Liver (tissue), 9 donors: ENCODE measurements around the gene PADI6. TPM values are rescaled to one million over a fixed set of nuclear protein-coding genes. Genes with fewer than 3 reads are reported as not detected.

ENCODE experiments used
- DNase-seq: peaks from one replicate; pipeline ENCODE4 v3.0.0-alpha.2; 2017; ENCODE audit warnings: low spot score
- H3K27ac ChIP-seq, 2 donors: one replicate each; pipeline ENCODE4 v1.7.0; 2013; ENCODE audit warnings: inconsistent platforms in 2 of 2, low read length in 2 of 2, control low read depth in 1 of 2, low read depth in 1 of 2, mild to moderate bottlenecking in 1 of 2
- H3K27me3 ChIP-seq, 4 donors: one replicate each; pipeline versions ENCODE4 v1.6.1 to v1.7.0; 2013; ENCODE audit warnings: low read length in 3 of 4, inconsistent platforms in 1 of 4, mild to moderate bottlenecking in 1 of 4, moderate library complexity in 1 of 4; ENCODE audit not compliant: control insufficient read depth in 4 of 4, insufficient read depth in 4 of 4
- H3K36me3 ChIP-seq, 4 donors: one replicate each; pipeline versions ENCODE4 v1.6.1 to v1.7.0; 2013; ENCODE audit warnings: low read length in 3 of 4, mild to moderate bottlenecking in 3 of 4, low read depth in 1 of 4, moderate library complexity in 1 of 4; ENCODE audit not compliant: control insufficient read depth in 4 of 4, insufficient read depth in 3 of 4
- H3K4me1 ChIP-seq, 4 donors: one replicate each; pipeline versions ENCODE4 v1.6.1 to v1.7.0; 2013; ENCODE audit warnings: low read length in 3 of 4, mild to moderate bottlenecking in 3 of 4, moderate library complexity in 1 of 4; ENCODE audit not compliant: control insufficient read depth in 4 of 4, insufficient read depth in 4 of 4
- H3K4me3 ChIP-seq, 3 donors: one replicate each; pipeline versions ENCODE4 v1.6.1 to v1.7.0; 2013; ENCODE audit warnings: low read length in 3 of 3, control low read depth in 1 of 3, low read depth in 1 of 3, mild to moderate bottlenecking in 1 of 3
- H3K9ac ChIP-seq, 2 donors: one replicate each; pipeline ENCODE4 v1.7.0; 2013; ENCODE audit warnings: low read length in 2 of 2, mild to moderate bottlenecking in 2 of 2, moderate library complexity in 2 of 2, control low read depth in 1 of 2, low read depth in 1 of 2
- H3K9me3 ChIP-seq, 4 donors: one replicate each; pipeline versions ENCODE4 v1.6.1 to v1.7.0; 2013; ENCODE audit warnings: low read length in 3 of 4; ENCODE audit not compliant: control insufficient read depth in 4 of 4
- EGR1 ChIP-seq, 2 donors: IDR thresholded peaks; 2 replicates each; pipeline ENCODE4 v1.6.1; 2016 to 2018; ENCODE audit warnings: antibody characterized with exemption in 2 of 2, low read depth in 2 of 2
- FOXA1 ChIP-seq: IDR thresholded peaks from 2 replicates; pipeline ENCODE4 v1.6.1; 2016; ENCODE audit warnings: antibody characterized with exemption
- FOXA2 ChIP-seq: IDR thresholded peaks from 2 replicates; pipeline ENCODE4 v1.6.1; 2016; ENCODE audit warnings: antibody characterized with exemption
- GABPA ChIP-seq, 2 donors: IDR thresholded peaks in 1 of 2; conservative IDR thresholded peaks in 1 of 2; 2 replicates each; pipeline ENCODE4 v1.6.1; 2016; ENCODE audit warnings: antibody characterized with exemption in 2 of 2, mild to moderate bottlenecking in 1 of 2, moderate library complexity in 1 of 2
- HNF4A ChIP-seq, 2 donors: conservative IDR thresholded peaks; 2 replicates each; pipeline ENCODE4 v1.6.1; 2016; ENCODE audit warnings: antibody characterized with exemption in 2 of 2, mild to moderate bottlenecking in 2 of 2
- HNF4G ChIP-seq: IDR thresholded peaks from 2 replicates; pipeline ENCODE4 v1.6.1; 2016; ENCODE audit warnings: antibody characterized with exemption
- JUND ChIP-seq, 2 donors: IDR thresholded peaks; 2 replicates each; pipeline ENCODE4 v1.6.1; 2016; ENCODE audit warnings: antibody characterized with exemption in 2 of 2
- NR2F2 ChIP-seq: IDR thresholded peaks from 2 replicates; pipeline ENCODE4 v1.6.1; 2016; ENCODE audit warnings: antibody characterized with exemption
- RXRA ChIP-seq, 2 donors: IDR thresholded peaks; 2 replicates each; pipeline ENCODE4 v1.6.1; 2017 to 2018; ENCODE audit warnings: antibody characterized with exemption in 2 of 2, mild to moderate bottlenecking in 1 of 2
- SP1 ChIP-seq: IDR thresholded peaks from 2 replicates; pipeline ENCODE4 v1.6.1; 2018; ENCODE audit warnings: antibody characterized with exemption, mild to moderate bottlenecking
- TAF1 ChIP-seq: conservative IDR thresholded peaks from 2 replicates; pipeline ENCODE4 v1.6.1; 2016; ENCODE audit warnings: antibody characterized with exemption, mild to moderate bottlenecking
- YY1 ChIP-seq: IDR thresholded peaks from 2 replicates; pipeline ENCODE4 v1.6.1; 2016; ENCODE audit warnings: antibody characterized with exemption, mild to moderate bottlenecking
- WGBS: extraction: QIAGEN DNeasy Blood & Tissue Kit; methylation state at CpG from one replicate; pipeline ENCODE4 v1.1.7; 2013; 5-methylcytosine and 5-hydroxymethylcytosine counted together
- polyA plus RNA-seq, 2 donors: library from polyadenylated mRNA; stranded (reverse) in 1 of 2; unstranded in 1 of 2; fragments of 200-250 nt in 1 of 2; fragments of >200 nt in 1 of 2; fragmentation: Nextera tagmentation in 1 of 2; extraction: Ambion mirVana in 1 of 2; gene quantifications; one replicate each; pipeline versions ENCODE4 v1.2.1 to v1.2.3, GENCODE V29; 2013 to 2015
- total RNA-seq, 2 donors: library from RNA; depleted of rRNA; stranded (reverse); fragments of >200 nt; gene quantifications; one replicate each; pipeline ENCODE4 v1.2.3, GENCODE V29; 2014
- TF ChIP-seq, protein P1 (sequence below): IDR thresholded peaks from 2 replicates; pipeline ENCODE4 v1.6.1; 2016; ENCODE audit warnings: antibody characterized with exemption
- TF ChIP-seq, protein P2 (sequence below): IDR thresholded peaks from 2 replicates; pipeline ENCODE4 v1.6.1; 2016; ENCODE audit warnings: antibody characterized with exemption, mild to moderate bottlenecking
- TF ChIP-seq, protein P3 (sequence below): IDR thresholded peaks from 2 replicates; pipeline ENCODE4 v1.6.1; 2016; ENCODE audit warnings: antibody characterized with exemption
- TF ChIP-seq, protein P4 (sequence below): fragments of 150-350 bp; IDR thresholded peaks from 2 replicates; pipeline ENCODE4 v1.5.1; 2017; ENCODE audit warnings: improper control_type of control experiment, low read depth, low read length; ENCODE audit not compliant: missing input control
- TF ChIP-seq, protein P5 (sequence below): IDR thresholded peaks from 2 replicates; pipeline ENCODE4 v1.6.1; 2016; ENCODE audit warnings: antibody characterized with exemption
- donor health status: healthy.
- donor health status: healthy.
- donor health status: healthy.
- donor health status: healthy.
- donor health status: healthy.

PADI6 gene
- total and polyA plus RNA-seq, 4 donors = not detected

DNA sequence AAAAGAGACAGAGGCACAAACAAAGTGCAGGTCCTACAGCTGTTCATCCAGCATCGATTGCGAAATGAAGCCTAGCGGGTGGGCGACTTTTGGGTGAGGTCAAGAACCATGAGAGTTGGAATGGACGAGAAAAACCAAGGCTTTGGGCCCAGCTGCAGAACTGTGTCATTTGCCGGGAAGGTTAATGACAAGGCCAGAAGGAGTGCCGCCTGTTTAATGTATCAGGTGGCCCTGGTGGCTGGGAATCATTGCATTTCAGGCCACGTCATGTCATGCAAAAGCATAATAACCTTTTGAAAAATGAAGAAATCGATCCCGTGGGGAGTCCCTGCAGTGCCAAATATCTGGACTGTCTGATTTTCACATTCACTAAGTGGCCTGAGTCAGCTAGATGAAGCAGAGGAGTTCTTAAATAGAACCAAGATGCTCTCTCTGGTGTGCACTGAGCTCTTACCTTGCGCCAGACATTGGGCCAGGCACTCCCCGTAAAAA is 75.6 kb downstream of the PADI6 start:
- Histone ChIP-seq H3K9me3 (no peaks in the 10 kb centered on the region), H3K27me3 (no peaks in the 10 kb centered on the region), H3K4me3 (no peak overlapping the region), H3K27ac (no peak overlapping the region), H3K4me1 (no peaks in the 10 kb centered on the region), H3K9ac (no peak overlapping the region), H3K36me3 (no peaks in the 10 kb centered on the region)
- WGBS = 86% methylated on average over 12 of the region's 12 CpGs
- no peak for DNase-seq
- TF ChIP-seq, protein P1, sequence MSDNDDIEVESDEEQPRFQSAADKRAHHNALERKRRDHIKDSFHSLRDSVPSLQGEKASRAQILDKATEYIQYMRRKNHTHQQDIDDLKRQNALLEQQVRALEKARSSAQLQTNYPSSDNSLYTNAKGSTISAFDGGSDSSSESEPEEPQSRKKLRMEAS = no peak
- TF ChIP-seq TAF1 = no peak
- no peak for TF ChIP-seq NR2F2
- no peak for TF ChIP-seq EGR1 (IDR thresholded peaks at IDR 0.05; ENCODE audit: low read depth in 2 of 2)
- TF ChIP-seq, protein P2, sequence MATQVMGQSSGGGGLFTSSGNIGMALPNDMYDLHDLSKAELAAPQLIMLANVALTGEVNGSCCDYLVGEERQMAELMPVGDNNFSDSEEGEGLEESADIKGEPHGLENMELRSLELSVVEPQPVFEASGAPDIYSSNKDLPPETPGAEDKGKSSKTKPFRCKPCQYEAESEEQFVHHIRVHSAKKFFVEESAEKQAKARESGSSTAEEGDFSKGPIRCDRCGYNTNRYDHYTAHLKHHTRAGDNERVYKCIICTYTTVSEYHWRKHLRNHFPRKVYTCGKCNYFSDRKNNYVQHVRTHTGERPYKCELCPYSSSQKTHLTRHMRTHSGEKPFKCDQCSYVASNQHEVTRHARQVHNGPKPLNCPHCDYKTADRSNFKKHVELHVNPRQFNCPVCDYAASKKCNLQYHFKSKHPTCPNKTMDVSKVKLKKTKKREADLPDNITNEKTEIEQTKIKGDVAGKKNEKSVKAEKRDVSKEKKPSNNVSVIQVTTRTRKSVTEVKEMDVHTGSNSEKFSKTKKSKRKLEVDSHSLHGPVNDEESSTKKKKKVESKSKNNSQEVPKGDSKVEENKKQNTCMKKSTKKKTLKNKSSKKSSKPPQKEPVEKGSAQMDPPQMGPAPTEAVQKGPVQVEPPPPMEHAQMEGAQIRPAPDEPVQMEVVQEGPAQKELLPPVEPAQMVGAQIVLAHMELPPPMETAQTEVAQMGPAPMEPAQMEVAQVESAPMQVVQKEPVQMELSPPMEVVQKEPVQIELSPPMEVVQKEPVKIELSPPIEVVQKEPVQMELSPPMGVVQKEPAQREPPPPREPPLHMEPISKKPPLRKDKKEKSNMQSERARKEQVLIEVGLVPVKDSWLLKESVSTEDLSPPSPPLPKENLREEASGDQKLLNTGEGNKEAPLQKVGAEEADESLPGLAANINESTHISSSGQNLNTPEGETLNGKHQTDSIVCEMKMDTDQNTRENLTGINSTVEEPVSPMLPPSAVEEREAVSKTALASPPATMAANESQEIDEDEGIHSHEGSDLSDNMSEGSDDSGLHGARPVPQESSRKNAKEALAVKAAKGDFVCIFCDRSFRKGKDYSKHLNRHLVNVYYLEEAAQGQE = no peak
- no peak for TF ChIP-seq SP1
- TF ChIP-seq, protein P3, sequence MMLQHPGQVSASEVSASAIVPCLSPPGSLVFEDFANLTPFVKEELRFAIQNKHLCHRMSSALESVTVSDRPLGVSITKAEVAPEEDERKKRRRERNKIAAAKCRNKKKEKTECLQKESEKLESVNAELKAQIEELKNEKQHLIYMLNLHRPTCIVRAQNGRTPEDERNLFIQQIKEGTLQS = no peak
- TF ChIP-seq, protein P4, sequence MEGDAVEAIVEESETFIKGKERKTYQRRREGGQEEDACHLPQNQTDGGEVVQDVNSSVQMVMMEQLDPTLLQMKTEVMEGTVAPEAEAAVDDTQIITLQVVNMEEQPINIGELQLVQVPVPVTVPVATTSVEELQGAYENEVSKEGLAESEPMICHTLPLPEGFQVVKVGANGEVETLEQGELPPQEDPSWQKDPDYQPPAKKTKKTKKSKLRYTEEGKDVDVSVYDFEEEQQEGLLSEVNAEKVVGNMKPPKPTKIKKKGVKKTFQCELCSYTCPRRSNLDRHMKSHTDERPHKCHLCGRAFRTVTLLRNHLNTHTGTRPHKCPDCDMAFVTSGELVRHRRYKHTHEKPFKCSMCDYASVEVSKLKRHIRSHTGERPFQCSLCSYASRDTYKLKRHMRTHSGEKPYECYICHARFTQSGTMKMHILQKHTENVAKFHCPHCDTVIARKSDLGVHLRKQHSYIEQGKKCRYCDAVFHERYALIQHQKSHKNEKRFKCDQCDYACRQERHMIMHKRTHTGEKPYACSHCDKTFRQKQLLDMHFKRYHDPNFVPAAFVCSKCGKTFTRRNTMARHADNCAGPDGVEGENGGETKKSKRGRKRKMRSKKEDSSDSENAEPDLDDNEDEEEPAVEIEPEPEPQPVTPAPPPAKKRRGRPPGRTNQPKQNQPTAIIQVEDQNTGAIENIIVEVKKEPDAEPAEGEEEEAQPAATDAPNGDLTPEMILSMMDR = no peak
- no peak for TF ChIP-seq FOXA2
- TF ChIP-seq HNF4A (conservative IDR thresholded peaks at IDR 0.05) = no peak
- no peak for TF ChIP-seq HNF4G
- no peak for TF ChIP-seq JUND (IDR thresholded peaks at IDR 0.05)
- TF ChIP-seq, protein P5, sequence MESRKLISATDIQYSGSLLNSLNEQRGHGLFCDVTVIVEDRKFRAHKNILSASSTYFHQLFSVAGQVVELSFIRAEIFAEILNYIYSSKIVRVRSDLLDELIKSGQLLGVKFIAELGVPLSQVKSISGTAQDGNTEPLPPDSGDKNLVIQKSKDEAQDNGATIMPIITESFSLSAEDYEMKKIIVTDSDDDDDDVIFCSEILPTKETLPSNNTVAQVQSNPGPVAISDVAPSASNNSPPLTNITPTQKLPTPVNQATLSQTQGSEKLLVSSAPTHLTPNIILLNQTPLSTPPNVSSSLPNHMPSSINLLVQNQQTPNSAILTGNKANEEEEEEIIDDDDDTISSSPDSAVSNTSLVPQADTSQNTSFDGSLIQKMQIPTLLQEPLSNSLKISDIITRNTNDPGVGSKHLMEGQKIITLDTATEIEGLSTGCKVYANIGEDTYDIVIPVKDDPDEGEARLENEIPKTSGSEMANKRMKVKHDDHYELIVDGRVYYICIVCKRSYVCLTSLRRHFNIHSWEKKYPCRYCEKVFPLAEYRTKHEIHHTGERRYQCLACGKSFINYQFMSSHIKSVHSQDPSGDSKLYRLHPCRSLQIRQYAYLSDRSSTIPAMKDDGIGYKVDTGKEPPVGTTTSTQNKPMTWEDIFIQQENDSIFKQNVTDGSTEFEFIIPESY = no peak
- TF ChIP-seq GABPA (IDR thresholded peaks at IDR 0.05 in 1 of 2, conservative IDR thresholded peaks at IDR 0.05 in 1 of 2) = no peak
- no peak for TF ChIP-seq FOXA1
- no peak for TF ChIP-seq YY1
- TF ChIP-seq RXRA (IDR thresholded peaks at IDR 0.05) = no peak

Other genes with a start within 250 kb of the PADI6 start
- gene PADI1, start 167.1 kb upstream of the PADI6 start, total RNA-seq = 1 to 10 TPM in 1 of 2 donors, not detected in 1; 4.9 TPM
- not detected for gene PADI1, start 167.1 kb upstream of the PADI6 start, polyA plus RNA-seq
- not detected for gene PADI3, start 123.1 kb upstream of the PADI6 start, total RNA-seq
- gene PADI3, start 123.1 kb upstream of the PADI6 start, polyA plus RNA-seq = not detected
- gene PADI4, start 64.0 kb upstream of the PADI6 start, total RNA-seq = 1 to 10 TPM; 1.3 to 6.1 TPM
- under 1 TPM; 0.32 to 0.54 TPM for gene PADI4, start 64.0 kb upstream of the PADI6 start, polyA plus RNA-seq
- 10 to 100 TPM in 1 of 2 donors, 1 to 10 TPM in 1; 8.6 to 36.7 TPM for gene RCC2, start 67.5 kb downstream of the PADI6 start, total RNA-seq
- gene RCC2, start 67.5 kb downstream of the PADI6 start, polyA plus RNA-seq = 1 to 10 TPM; 2.1 to 7.6 TPM
- gene ARHGEF10L, start 167.5 kb downstream of the PADI6 start, total RNA-seq = 100 to 1,000 TPM in 1 of 2 donors, 10 to 100 TPM in 1; 26.3 to 169 TPM
- gene ARHGEF10L, start 167.5 kb downstream of the PADI6 start, polyA plus RNA-seq = 10 to 100 TPM; 54.0 to 60.9 TPM